HG03457 (cell line): ENCODE data around the gene AFG1L.
"Not testable (repeated sequence)": the region's sequence is repeated elsewhere in the genome, so short reads cannot be mapped to it uniquely, and the experiment has no call there.

Source experiments
- ATAC-seq: cut with Tn5 transposase; IDR thresholded peaks from one replicate; pipeline ENCODE4 v1.9.1; 2021; ENCODE audit warnings: moderate number of reproducible peaks; ENCODE audit not compliant: unreplicated experiment

AFG1L gene

DNA sequence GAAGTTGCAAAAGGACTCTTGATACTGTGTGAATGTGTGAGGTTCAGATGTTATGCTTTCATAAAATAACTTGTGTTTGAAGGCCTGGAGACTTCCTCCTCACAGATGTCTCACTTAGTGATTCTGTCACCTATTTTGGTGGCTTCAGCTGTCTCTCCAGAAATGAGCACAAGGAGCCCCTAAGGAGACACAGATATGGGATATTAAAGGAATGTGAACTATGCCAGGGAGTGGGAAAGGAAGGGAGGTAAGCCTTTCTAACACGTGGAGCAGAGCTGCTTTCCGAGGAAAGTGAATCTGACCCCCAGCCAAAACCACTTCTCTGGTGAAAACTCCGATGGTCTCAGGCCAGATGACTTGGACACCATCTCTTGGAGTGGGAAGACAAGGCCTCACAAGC is 255.4 kb downstream of the AFG1L start:
- ATAC-seq, result no peak

DNA sequence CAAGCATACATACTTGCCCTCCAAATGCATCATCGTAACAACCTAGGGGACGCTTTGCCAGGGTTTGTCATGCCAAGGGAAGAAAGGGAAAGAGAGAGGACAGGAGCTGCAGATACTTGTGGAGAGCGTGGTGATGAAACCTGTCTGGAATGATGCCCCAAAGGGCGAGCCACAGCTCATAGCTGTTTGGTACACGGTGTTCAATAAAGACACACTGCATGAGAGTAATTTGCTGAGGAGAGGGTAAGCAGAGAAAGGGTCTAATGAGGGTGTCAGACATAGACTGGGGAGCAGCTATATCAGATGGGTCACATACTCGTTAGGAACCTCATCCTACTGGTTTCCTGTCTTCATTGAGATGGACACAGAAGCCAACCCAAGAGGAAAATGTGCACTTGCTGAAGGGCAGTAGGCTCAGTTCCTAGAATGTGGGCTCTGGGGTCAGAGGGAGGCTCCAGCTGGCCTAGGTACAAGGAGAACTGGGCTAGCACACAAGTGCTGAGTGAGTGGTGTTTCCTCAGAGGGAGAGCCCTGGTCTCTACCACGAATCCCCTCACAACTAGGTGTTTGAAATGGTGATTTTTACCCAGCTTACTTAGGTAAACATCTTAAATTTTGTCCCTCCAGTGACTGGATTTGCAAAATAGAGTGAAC is 260.7 kb downstream of the AFG1L start:
- no peak for ATAC-seq

DNA sequence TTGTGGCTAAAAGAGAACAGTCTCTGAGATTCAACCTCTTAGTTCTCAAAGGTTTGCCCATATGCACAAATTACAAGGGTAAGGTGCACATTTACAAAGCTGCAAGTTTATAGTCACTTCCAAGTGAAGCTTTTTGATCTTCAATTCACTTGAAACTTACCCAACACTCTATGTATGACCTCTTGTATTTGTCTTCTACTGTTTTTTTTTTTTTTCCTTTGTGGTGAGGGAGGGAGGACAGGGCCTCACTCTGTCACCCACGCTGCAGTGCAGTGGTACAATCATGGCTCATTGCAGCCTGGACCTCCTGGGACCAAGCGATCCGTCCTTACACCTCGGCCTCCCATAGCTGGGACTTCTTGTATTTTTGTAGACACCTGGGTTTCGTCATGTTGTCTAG is 261.4 kb downstream of the AFG1L start:
- ATAC-seq, result no peak

DNA sequence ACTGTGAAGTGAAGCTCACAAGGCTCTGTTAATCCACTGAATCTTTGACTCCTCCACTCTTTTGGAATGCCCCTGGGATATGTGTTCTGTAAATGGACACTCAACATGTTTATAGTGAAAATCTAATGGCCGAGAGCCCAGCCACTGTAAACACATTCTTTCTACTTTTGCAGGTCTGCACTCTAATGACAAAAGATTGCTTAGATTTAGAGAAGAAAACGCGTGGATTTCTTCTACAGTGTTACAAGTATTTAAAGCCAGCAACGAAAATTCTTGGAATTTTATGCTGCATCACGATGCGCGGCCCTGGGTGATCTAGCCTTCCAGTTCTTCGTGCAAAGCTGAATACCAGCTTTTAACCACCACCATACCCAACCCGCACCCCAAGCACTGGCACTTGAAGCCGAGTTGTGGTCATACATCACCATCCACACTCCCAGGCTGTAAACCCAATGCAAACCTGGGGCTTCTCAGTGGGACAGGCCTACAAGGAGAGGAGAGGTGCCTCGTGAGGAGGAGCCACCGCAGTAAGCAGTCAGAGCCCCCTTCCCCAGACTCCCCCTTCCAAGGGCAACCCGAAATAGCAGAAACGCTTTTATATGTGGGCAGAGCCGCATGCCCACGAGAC is 262.1 kb downstream of the AFG1L start:
- ATAC-seq, result no peak

DNA sequence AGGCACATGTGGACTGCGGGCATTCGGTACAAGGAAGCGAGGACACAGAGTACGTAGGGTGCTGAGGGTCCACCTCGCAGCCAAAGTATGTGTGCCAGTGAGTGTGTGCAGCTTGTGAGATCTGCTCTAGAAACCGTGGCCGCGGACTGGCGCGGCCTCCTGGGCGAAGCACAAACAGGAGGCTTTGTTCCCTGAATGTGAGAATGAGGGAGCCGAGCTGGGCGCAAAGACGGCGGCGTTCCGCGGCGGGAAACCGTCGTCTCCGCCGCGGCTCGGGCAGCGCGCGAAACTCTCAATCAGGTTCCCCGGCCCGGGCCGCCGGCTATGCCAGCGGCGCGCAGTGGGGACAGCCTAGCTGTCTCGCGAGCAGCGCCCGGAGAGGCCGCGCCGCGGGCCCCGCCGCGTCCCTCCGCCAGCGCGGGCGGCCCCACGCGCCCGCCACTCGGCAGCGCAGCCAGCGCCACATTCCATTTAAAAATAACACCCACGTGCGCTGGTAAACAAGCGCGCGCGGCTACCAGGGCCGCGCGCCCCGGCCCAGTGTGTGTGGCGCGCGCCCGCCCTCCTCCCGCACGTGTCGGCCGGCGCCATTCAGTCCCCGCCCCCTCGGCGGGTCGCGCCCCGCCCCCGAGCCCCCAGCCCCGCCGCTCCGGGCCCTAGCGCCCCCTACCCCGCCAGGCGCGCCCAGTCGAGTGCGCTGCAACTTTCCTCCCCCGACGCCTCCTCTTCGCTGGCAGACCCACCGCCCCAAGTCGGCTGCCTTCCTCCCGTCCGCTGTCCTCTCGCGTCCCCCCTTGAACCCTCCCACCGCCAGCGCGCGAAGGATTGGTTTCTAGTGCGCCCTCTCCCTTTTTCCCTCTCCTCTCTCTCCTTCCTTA is 262.9 kb downstream of the AFG1L start:
- ATAC-seq, result no peak

DNA sequence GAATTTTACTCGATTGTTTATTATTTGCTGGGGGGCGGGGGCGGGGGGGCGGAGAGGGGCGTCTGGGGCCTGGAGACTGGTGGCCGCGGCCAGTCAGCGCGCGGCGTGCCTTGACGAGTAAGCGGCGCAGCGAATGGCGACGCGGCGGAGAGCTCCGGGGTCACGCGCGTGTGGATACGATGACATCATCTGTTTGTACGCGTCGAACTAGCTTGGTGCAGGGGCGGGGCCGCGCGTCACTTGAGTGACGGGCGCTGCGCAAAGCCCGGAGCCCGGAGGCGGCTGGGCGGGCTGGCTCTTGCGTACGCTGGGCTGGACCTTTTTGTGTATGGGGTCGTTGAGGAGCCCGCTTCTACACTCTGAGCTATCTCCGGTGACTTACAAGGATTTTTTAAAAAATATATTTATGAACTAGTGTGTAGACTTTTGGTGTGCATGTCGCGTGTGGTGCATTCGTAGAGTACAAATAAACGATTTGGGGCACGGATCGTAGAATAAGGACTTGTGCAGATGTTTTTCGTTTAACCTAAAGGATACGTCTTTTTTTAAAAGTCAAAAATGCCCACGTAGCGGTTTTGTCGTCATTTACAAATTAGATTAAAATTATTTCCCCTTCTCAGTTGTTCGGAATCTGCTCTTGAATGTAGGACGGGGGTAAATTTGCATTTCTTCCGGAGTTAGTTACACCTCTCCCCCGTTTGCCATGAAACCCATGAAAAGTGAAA is 263.7 kb downstream of the AFG1L start:
- ATAC-seq, result peak; percentile 55

DNA sequence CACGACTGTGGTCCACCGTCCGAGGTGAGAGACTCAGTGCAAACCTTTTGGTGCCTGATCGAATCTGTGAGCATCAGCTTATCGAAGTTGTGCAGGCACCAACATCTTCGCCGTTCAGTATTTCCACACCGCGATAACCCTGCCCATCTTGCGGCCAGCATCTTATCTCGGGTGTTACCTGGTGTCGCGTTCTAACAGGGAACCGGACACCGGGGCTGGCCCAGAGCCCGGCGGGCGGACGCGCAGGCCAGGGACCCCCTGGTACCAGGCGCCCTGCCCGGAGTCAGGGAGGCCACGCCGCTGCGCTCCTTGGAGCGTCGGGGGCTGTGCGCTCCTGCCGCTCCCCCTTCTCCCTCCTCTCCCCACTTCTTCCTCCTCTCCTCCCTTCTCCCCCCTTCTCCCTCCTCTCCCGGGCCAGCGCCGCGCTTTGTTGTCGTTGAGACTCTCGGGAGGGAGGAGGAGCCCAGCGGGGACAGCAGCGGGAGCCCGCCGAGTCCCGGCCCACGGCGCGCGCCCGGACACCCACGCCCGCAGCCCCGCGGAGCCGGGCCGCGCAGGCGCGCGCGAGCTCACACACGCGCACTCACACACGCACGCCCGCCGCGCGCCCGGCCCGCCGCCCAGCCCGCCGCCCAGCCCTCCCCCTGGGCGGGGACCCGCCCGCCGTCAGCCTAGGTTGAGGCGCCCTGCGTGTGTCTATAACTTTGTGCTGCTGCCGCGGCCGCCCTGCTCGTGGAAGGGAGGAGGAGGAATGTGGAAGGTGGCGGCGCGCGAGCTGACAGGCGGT is 264.4 kb downstream of the AFG1L start:
- ATAC-seq, result peak; percentile 35

DNA sequence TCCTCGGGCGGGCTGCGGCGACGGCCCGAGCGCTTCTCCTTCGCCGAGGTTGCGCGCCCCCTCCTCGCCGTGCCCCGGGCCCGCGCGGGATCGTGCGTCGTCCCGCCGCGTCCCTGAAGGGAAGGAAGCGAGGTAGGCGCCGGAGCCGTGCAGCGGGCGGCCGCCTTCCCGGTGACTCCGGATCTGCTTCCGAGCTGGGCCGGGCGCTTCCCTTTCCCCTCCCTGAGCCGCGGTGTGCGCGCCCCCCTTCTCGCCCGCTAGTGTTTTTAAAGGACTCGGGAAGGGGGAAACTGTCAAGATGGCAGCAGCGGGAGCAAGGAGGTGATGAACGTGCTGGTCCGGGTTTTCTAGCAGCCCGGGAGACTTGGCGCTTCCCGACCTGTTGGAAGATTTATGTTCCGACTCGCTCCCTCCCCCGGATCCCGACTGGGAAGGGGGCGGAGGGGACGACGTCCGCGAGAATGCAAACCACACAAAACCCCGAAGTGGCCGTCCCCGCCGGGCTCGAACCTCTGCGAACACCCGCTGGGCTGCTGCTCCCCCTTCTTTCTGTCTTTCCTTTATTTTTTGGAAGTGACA is 265.1 kb downstream of the AFG1L start:
- ATAC-seq, result peak; percentile 2

DNA sequence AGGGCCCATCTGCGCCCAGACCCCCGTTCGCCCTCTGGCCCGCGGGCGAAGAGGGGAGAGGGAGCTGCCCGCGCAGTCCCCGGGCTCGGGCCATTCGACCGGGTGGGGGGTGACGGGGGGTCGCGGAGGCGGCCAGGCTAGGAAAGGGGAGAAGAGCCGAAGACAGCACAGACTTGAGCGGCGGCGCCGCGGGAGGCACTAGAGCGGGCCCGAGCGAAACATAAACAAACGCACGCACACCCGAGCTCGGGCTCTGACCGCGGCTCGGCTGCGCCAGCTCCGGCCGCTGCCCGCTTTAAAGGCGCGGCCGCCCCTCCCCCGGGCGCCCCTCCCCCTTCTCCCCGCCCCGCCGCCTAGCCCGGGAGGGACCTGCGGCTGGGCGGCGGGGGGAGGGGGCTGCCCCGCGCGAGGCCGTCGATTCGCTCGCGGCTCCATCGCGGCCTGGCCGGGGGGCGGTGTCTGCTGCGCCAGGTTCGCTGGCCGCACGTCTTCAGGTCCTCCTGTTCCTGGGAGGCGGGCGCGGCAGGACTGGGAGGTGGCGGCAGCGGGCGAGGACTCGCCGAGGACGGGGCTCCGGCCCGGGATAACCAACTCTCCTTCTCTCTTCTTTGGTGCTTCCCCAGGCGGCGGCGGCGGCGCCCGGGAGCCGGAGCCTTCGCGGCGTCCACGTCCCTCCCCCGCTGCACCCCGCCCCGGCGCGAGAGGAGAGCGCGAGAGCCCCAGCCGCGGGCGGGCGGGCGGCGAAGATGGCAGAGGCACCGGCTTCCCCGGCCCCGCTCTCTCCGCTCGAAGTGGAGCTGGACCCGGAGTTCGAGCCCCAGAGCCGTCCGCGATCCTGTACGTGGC is 265.8 kb downstream of the AFG1L start, which contains the start of gene FOXO3:
TSS of gene FOXO3 (plus strand) at position 455 of the 846 bp plus-strand sequence. CDS start at position 747, 292 bp downstream.
- no peak for ATAC-seq

DNA sequence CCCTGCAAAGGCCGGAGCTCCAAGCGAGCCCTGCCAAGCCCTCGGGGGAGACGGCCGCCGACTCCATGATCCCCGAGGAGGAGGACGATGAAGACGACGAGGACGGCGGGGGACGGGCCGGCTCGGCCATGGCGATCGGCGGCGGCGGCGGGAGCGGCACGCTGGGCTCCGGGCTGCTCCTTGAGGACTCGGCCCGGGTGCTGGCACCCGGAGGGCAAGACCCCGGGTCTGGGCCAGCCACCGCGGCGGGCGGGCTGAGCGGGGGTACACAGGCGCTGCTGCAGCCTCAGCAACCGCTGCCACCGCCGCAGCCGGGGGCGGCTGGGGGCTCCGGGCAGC is 266.4 kb downstream of the AFG1L start:
- not testable (repeated sequence) for ATAC-seq

DNA sequence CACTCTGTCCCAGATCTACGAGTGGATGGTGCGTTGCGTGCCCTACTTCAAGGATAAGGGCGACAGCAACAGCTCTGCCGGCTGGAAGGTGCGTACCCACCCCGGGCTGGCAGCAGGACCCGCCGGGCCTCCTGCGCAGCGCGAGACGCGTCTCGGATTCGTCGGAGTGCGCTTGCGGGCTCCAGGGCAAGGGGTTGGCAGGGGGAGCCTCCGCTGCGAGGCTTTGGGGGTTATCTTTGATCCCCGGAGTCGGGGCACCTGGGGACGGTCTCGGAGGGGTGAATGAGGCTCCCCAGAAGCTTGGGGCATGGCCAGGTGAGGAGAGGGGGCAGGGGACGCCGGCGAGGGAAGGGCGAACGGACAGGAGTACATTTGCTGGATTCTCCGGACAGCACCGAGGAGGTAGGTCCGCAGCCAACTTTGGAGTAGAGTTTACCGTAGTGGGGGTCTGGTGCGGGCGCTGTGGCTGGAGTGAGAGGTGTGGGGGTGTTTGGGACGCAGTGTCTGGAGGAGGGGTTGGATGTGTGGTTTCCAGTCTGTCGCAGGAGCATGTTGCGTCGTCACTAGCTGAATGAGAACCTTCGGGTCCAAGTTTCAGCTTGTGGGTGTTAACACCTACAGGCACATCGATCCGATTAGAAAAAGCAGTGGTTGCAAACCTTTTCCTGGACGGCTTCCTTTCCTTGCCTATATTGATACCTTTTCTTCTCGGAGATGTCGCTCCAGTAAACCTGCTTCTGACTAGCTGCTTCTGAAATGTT is 267.1 kb downstream of the AFG1L start:
- no peak for ATAC-seq

DNA sequence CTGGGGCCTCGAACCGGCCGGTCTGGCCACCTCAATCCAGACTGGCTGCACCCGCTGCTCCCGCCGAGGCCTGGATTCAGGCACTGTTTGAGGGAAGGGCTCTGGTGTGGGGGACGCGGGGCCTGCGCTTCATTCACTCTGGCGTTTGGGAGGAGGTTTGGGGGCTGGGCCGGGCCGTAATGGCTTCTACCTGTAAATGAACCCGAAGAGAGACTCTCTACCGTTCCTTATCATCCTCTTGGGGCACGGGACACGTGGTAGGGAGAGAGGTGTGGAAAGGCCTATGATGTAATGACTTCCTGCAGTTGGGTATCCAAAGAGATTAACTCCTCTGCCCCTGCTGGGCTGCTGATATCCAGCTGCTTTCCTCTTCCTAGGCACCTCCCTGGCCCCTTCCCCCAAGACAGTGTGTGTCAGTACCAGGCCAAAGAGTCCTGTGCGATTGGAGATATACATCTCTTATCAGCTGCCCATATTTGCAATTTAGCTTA is 267.7 kb downstream of the AFG1L start:
- no peak for ATAC-seq

DNA sequence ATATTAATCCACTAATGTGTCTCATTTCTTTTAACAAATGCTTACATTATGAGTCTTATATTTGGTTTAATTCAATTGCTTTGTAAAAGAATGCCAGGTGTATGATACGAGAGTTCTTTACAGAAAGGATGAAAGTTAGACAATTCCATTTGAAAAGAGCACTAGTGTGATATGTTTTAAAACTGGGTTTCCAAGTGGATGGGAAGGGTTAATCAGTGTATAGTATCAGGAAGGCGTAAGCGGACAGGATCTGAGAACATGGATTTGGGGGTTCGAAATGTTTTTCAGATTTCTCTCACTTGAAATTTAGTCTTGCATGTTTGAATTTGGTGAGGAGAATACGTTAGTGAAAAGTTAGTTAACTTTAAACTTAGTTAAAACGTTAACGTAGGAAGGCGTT is 268.4 kb downstream of the AFG1L start:
- ATAC-seq, result no peak

DNA sequence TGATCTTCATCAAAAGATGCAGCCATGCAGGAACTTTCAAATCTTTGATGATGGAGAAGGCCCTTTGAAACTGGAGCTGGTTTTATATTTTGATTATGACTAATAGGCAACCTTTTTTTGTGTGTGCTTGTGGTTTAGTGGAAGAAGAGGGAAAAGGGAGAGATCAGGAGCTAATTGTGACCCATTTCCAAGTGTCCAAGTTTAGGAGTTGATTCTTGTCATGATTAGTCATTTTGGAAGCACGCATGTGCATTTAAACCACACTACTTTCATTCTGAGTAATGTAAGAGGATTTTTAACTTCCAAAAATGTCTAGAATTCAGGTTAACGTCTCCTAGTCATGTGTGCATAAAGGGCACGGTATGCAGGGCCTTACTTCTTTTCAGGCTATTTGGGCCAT is 269.3 kb downstream of the AFG1L start:
- ATAC-seq, result no peak

DNA sequence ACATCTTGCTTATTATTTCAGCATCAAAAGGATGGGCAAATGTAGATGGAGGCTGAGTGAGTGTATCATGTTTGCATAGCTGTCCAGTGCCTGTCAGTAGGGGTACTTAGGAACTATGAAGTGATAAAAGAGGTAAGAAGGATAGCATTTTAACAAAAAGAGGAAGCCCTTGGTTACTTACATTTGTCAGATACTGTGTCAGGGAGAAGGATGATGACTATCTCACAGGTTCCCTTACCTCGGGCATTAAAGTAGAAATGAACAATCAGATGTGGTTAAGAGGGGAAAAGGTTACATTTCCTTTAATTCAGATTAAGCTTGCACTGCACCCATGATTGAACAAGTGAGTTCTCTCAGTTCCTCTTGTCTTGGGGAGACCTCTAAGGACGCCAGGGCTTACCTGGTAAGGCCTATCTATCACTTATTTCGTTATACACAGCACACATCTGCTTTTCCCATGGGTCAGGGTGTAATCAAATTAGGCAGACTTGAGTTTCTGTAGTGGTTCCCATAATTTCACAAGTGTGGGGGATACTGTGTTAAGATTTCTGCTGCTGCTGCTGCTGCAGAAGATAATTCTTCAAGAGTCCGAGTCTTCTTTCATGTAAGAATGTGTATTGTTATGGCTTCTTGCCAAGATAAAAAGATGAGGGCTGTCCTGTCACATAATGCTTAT is 270.4 kb downstream of the AFG1L start:
- peak; percentile 75 for ATAC-seq

DNA sequence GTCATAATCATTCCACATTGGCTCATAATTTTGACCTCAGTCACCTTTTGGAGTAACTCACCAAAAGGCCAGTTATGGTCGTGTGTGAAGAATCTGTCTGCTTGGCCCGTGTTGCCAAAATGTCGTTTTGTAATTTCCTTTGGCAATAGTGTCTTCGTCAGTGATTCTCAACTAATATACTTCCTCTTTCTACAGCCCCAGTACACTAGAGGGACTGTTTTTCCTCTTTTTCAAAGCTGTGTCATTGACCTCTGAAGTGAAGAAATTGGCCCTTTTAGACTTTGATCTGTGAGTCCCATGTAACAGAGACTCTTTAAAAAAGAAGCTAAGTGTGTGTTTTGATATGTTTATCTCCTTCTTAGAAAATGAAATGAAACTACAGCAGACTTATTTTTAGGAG is 271.0 kb downstream of the AFG1L start:
- no peak for ATAC-seq

DNA sequence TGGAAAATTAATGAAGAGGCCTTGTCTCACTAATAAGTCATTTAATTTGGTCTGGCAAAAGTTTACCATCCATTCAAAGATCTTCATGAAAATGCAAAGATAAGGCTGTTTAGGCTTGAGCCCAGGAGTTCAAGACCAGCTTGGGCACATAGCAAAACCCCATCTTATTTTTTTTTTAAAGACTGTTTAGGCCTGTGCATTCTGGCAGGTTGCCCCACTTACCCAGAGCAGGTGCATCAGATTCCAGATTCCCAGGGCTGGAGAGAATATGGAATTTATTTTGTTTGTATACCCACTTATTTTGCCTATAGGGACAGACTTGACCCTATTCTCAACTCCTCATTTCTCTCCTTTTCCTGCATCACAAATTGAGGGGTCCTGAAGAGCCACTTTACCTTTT is 271.6 kb downstream of the AFG1L start:
- ATAC-seq, result no peak

DNA sequence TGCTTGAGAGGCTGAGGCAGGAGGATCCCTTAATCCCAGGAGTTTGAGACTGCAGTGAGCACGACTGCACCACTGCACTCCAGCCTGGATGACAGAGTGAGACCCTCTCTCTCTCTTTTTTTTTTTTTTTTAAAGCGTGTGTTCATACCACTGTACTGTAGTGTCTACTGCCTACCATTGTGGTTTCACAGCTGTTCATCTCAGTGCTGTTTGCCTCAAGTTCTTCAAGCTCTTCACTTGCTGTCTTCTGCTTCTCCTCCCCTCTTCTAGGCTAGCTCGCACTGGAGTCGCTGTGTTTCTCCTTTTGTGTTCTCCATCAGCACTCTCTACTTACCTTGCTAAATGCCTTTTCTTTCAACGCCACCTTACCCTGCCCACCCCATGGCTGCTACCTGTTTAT is 273.2 kb downstream of the AFG1L start:
- ATAC-seq, result no peak
